ENCODE measurements around the gene SFRP5.

DNA sequence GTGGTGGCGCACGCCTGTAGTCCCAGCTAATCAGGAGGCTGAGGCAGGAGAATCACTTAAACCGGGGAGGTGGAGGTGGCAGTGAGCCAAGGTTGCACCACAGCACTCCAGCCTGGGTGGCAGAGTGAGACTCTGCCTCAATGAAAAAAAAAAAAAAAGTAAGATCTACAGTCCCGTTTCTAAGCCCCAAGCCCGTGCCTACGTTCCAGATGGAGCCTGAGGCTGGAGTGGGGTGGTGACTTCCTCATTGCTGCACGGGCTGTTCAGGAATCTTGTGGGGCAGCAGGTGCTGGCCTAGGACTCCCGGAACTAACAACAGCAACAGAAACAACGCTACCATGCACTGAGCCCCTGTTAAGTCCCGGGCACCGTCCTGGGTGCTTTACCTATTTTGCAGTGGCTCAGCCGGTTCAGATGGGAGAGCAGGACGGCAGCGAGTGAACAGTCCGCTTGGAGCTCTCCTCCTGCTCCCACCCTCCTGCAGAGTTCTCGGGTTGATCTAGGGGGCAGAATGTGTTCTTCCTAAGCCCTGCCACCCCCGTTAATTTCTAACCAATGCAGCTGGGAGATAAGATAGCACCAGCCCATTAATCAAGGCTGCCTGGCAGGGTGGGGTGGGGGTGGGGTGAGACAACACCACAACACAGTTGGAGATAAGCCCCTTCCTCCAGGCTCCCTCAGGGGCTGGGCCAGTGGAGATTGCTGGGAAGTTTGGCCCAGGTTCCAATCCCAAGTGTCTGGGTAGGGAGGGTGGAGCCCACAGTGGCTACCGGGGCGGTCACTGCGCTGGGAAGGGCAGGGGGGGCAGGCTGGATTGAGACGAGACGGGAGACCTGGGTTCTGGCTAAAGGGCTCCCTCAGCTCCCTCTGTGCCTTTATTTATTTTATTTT is 17.0 kb upstream of the SFRP5 start:
- TF ChIP-seq, protein P1, sequence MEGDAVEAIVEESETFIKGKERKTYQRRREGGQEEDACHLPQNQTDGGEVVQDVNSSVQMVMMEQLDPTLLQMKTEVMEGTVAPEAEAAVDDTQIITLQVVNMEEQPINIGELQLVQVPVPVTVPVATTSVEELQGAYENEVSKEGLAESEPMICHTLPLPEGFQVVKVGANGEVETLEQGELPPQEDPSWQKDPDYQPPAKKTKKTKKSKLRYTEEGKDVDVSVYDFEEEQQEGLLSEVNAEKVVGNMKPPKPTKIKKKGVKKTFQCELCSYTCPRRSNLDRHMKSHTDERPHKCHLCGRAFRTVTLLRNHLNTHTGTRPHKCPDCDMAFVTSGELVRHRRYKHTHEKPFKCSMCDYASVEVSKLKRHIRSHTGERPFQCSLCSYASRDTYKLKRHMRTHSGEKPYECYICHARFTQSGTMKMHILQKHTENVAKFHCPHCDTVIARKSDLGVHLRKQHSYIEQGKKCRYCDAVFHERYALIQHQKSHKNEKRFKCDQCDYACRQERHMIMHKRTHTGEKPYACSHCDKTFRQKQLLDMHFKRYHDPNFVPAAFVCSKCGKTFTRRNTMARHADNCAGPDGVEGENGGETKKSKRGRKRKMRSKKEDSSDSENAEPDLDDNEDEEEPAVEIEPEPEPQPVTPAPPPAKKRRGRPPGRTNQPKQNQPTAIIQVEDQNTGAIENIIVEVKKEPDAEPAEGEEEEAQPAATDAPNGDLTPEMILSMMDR (IDR thresholded peaks at IDR 0.05 in 4 of 5, conservative IDR thresholded peaks at IDR 0.05 in 1 of 5) = no peak
- TF ChIP-seq POLR2A (IDR thresholded peaks at IDR 0.05) = no peak

Measured in gastrocnemius medialis (tissue), 4 donors.